Measurements from ENCODE around the gene EHD2. TPM values are rescaled to one million over a fixed set of nuclear protein-coding genes. Genes with fewer than 3 reads are reported as not detected.
"Not testable (repeated sequence)": the region's sequence is repeated elsewhere in the genome, so short reads cannot be mapped to it uniquely, and the experiment has no call there.

EHD2 gene
- under 1 TPM; 0.44 to 0.68 TPM for total RNA-seq

GRCh38 chr19:47713046-47714021, at the start of gene EHD2:
EHD2 (plus strand) TSS chr19:47713422; CDS start chr19:47716613, 3,191 bp downstream.
- H3K36me3 Mint-ChIP-seq: peaks cover 5% of the 10 kb centered on the region
- H3K27me3 Mint-ChIP-seq: peaks cover 56% of the 10 kb centered on the region
- no peak within 1 kb of the TSS for H3K27ac Mint-ChIP-seq
- H3K4me3 Mint-ChIP-seq: peak within 1 kb of the TSS; percentile 44
- DNase-seq: peak; percentile 58
- peaks cover 4% of the 10 kb centered on the region for H3K4me1 Mint-ChIP-seq
- peaks cover 11% of the 10 kb centered on the region for H3K9me3 Mint-ChIP-seq

- no peak for DNase-seq
- Mint-ChIP-seq H3K9me3 (no peaks in the 10 kb centered on the region), H3K36me3 (no peaks in the 10 kb centered on the region), H3K4me1 (peaks cover 6% of the 10 kb centered on the region), H3K4me3 (no peak overlapping the region), H3K27me3 (no peaks in the 10 kb centered on the region), H3K27ac (no peak overlapping the region)
Observed at GRCh38 chr19:47663435-47663910, 49.7 kb upstream of the EHD2 start.

GRCh38 chr19:47663911-47664771, 49.1 kb upstream of the EHD2 start:
- Mint-ChIP-seq H3K4me3 (no peak overlapping the region), H3K27ac (no peak overlapping the region), H3K4me1 (peaks cover 6% of the 10 kb centered on the region), H3K9me3 (no peaks in the 10 kb centered on the region), H3K27me3 (no peaks in the 10 kb centered on the region), H3K36me3 (no peaks in the 10 kb centered on the region)
- DNase-seq: no peak

- not testable (repeated sequence) for H3K36me3 Mint-ChIP-seq, H3K9me3 Mint-ChIP-seq, DNase-seq, H3K4me1 Mint-ChIP-seq, H3K27ac Mint-ChIP-seq, H3K27me3 Mint-ChIP-seq, H3K4me3 Mint-ChIP-seq
Observed at GRCh38 chr19:47668556-47668955, 44.7 kb upstream of the EHD2 start.

GRCh38 chr19:47670736-47671135, 42.5 kb upstream of the EHD2 start:
- H3K36me3 Mint-ChIP-seq: peaks cover 5% of the 10 kb centered on the region
- H3K27ac Mint-ChIP-seq: no peak overlapping the region
- H3K4me1 Mint-ChIP-seq: no peaks in the 10 kb centered on the region
- no peak overlapping the region for H3K4me3 Mint-ChIP-seq
- DNase-seq: no peak
- H3K9me3 Mint-ChIP-seq: no peaks in the 10 kb centered on the region
- H3K27me3 Mint-ChIP-seq: no peaks in the 10 kb centered on the region

- no peak for DNase-seq
- Mint-ChIP-seq H3K27ac (no peak overlapping the region), H3K27me3 (no peaks in the 10 kb centered on the region), H3K4me1 (no peaks in the 10 kb centered on the region), H3K36me3 (peaks cover 5% of the 10 kb centered on the region), H3K4me3 (no peak overlapping the region), H3K9me3 (no peaks in the 10 kb centered on the region)
Observed at GRCh38 chr19:47671499-47671898, 41.7 kb upstream of the EHD2 start.

- H3K27me3 Mint-ChIP-seq: no peaks in the 10 kb centered on the region
- H3K4me3 Mint-ChIP-seq: no peak overlapping the region
- peaks cover 5% of the 10 kb centered on the region for H3K36me3 Mint-ChIP-seq
- H3K4me1 Mint-ChIP-seq: no peaks in the 10 kb centered on the region
- H3K9me3 Mint-ChIP-seq: no peaks in the 10 kb centered on the region
- H3K27ac Mint-ChIP-seq: no peak overlapping the region
- no peak for DNase-seq
Observed at GRCh38 chr19:47673426-47673825, 39.8 kb upstream of the EHD2 start.

GRCh38 chr19:47674548-47674947, 38.7 kb upstream of the EHD2 start:
- no peaks in the 10 kb centered on the region for H3K27me3 Mint-ChIP-seq
- DNase-seq: no peak
- H3K36me3 Mint-ChIP-seq: peaks cover 5% of the 10 kb centered on the region
- no peaks in the 10 kb centered on the region for H3K4me1 Mint-ChIP-seq
- H3K4me3 Mint-ChIP-seq: no peak overlapping the region
- H3K27ac Mint-ChIP-seq: no peak overlapping the region
- H3K9me3 Mint-ChIP-seq: no peaks in the 10 kb centered on the region

GRCh38 chr19:47675271-47675670, 38.0 kb upstream of the EHD2 start:
- Mint-ChIP-seq H3K9me3 (no peaks in the 10 kb centered on the region), H3K27ac (no peak overlapping the region), H3K4me3 (no peak overlapping the region), H3K4me1 (no peaks in the 10 kb centered on the region), H3K27me3 (no peaks in the 10 kb centered on the region), H3K36me3 (peaks cover 5% of the 10 kb centered on the region)
- DNase-seq: no peak

GRCh38 chr19:47675859-47676258, 37.4 kb upstream of the EHD2 start:
- Mint-ChIP-seq H3K36me3 (peaks cover 3% of the 10 kb centered on the region), H3K9me3 (no peaks in the 10 kb centered on the region), H3K4me3 (no peak overlapping the region), H3K27me3 (no peaks in the 10 kb centered on the region), H3K27ac (no peak overlapping the region), H3K4me1 (no peaks in the 10 kb centered on the region)
- no peak for DNase-seq

- no peaks in the 10 kb centered on the region for H3K27me3 Mint-ChIP-seq
- H3K36me3 Mint-ChIP-seq: peaks cover 5% of the 10 kb centered on the region
- H3K9me3 Mint-ChIP-seq: no peaks in the 10 kb centered on the region
- no peak overlapping the region for H3K4me3 Mint-ChIP-seq
- no peak overlapping the region for H3K27ac Mint-ChIP-seq
- no peak for DNase-seq
- no peaks in the 10 kb centered on the region for H3K4me1 Mint-ChIP-seq
Observed at GRCh38 chr19:47676811-47677210, 36.4 kb upstream of the EHD2 start.

- Mint-ChIP-seq H3K27ac (no peak overlapping the region), H3K36me3 (peaks cover 2% of the 10 kb centered on the region), H3K9me3 (no peaks in the 10 kb centered on the region), H3K4me3 (no peak overlapping the region), H3K27me3 (no peaks in the 10 kb centered on the region), H3K4me1 (peaks cover 2% of the 10 kb centered on the region)
- DNase-seq: no peak
Observed at GRCh38 chr19:47679251-47679900, 33.8 kb upstream of the EHD2 start.

- peaks cover 2% of the 10 kb centered on the region for H3K36me3 Mint-ChIP-seq
- no peaks in the 10 kb centered on the region for H3K27me3 Mint-ChIP-seq
- H3K9me3 Mint-ChIP-seq: no peaks in the 10 kb centered on the region
- no peak overlapping the region for H3K27ac Mint-ChIP-seq
- DNase-seq: no peak
- H3K4me1 Mint-ChIP-seq: peaks cover 2% of the 10 kb centered on the region
- no peak overlapping the region for H3K4me3 Mint-ChIP-seq
Observed at GRCh38 chr19:47679922-47680857, 33.0 kb upstream of the EHD2 start.

GRCh38 chr19:47680858-47681332, 32.3 kb upstream of the EHD2 start:
- DNase-seq: no peak
- Mint-ChIP-seq H3K27ac (no peak overlapping the region), H3K36me3 (peaks cover 2% of the 10 kb centered on the region), H3K9me3 (no peaks in the 10 kb centered on the region), H3K27me3 (no peaks in the 10 kb centered on the region), H3K4me1 (peaks cover 2% of the 10 kb centered on the region), H3K4me3 (no peak overlapping the region)
